GM18519 (cell line): ENCODE results near the gene PDCL3.

ENCODE experiments used
- ATAC-seq: cut with Tn5 transposase; IDR thresholded peaks from one replicate; pipeline ENCODE4 v1.9.1; 2021; ENCODE audit warnings: mild to moderate bottlenecking, moderate library complexity; ENCODE audit not compliant: unreplicated experiment, low FRiP score

PDCL3 gene

DNA sequence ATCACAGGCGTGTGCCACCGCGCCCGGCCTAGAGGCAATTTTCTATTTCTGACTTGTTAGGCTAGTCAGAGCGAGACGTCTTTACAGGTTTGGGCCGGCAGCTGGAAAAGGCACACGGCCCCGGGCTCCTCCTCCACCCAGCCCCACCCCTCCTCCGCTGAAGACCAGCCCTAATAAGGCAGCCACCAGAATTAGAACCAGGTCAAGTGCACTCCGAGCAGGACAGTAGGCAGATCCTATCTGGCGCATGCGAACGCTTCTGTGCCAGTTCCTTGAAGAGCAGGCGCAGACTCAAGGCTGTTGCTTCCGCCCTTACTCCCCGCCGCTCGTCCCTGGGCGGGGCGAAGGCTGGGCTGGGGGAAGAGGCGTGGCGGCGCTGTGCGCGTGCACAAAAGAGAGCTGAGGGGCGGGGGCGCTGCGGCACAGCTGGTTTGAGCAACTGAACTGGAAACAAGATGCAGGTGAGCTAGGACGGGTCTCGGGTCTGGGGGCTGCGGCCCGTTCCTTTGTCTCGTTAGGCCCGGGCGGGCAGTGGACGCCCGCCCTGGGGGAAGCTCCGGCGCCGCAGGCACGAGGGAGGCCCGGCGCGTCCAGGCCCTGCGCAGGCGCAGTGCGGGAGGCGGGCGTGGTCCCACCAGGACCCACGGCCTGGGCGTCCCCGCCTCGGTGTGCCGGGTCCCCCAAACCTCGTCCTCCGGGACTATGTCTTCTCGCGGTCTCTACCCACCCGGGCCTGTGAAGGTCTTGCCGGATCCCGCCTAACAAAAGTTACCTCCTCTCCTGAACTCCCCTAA is at the start of gene PDCL3:
PDCL3 (plus strand) TSS at position 381 of the 794 bp plus-strand sequence; CDS start at position 456, 75 bp downstream.
- ATAC-seq = peak; percentile 92

DNA sequence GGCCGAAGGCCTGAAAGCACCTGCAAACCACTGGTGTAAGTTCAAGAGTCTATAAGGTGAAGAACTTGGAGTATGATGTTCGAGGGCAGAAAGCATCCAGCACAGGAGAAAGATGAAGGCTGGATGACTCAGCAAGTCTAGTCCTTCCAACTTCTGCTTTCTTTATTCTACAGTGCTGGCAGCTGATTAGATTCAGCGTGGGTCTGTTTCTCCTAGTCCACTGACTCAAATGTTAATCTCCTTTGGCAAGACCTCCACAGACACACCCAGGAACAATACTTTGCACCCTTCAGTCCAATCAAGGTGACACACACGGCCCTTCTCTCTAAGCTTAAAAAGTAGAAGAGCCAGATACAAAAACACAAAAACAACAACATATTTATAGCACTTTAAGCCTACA is 49.1 kb upstream of the PDCL3 start:
- ATAC-seq = no peak

DNA sequence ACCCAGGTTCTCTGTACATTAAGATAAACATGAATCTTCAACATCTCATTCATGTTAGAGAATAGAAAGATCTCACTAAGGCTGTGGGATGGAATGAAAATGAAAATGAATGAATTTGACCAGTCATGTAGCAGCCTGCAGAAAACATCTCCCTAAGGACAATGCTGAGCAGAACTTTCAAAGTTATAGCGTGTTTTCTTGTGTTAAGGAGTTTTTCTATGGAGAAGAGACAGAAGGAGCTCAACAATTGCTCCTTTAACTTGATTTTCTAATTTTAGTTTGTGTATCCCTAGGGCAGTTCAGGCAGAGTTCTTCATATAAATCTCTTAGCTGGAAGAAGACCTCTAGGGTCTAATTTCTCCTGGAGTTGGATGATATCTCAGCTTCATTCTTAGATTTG is 45.2 kb upstream of the PDCL3 start:
- ATAC-seq = no peak

DNA sequence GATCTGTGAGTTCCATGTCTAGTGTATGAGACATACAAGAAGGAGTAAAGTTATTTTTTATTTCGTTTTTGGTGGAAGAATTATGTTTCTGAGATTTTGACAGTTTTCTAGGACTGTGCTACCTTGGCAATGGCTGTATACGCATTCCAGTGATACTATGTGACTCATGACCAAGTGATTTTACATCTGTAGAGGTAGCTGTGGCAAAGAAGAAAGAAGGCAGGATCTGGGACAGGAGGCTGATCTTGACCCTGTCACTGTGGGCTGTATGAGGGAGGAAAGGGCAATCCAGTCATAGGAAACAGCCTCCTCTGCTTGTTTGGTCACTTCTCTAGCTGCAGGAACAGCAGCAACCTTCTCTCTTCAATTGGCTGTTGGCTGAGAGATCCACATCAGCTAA is 44.0 kb upstream of the PDCL3 start:
- no peak for ATAC-seq

DNA sequence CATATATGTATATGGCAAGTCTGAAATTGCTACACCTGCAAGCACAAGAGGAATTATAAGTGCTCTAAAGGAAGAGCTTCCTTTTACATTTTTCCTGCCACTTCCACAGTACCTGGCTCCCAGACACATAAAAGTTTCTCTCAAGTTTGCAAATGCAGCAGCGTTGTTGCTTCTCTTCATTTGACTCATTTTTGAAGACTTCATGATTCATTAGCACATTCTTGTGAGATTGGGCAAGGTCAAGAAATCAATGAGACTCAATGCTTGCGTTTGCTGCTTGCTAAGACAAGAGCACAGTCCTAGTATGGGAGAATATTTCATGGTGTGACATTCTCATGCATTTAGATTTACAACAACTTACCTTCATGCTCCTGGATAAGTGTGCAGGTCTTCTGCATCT is 42.6 kb upstream of the PDCL3 start:
- ATAC-seq = no peak

DNA sequence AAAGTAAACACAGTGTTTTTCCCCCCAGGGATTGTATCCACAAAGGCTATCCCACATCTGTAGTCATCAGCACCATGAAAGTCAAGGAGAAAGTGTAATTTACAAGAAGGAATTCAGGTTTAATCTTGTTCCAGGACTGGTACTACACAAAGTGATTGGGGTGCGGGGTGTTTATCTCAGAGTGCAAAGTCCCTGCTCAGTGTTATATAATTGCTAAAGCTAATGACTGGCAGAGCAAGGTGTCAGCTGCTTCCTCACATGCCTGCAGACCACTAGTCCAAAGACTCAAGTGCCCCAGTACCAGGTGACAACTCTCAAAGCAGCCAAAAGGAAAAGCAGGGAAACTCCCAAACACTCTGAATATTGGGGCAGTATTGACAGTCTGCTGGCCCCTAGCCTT is 40.4 kb upstream of the PDCL3 start:
- no peak for ATAC-seq

DNA sequence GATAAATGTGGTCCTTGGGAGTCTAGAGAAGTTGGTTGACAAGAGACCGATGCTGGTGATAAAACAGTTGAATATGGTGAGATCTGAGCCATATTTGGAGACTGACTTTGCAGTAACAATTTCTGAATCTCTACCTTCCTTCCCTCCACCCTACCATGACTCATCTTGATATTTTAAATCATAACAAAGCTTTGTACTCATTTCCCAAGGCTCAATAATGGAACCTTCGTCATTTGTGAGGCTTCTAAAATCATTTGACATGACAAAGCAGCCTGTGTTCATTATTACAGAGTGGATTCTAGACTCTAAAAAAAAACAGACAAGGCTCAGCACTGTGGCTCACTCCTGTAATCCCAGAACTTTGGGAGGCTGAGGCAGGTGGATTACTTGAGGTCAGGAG is 38.5 kb upstream of the PDCL3 start:
- ATAC-seq = no peak

DNA sequence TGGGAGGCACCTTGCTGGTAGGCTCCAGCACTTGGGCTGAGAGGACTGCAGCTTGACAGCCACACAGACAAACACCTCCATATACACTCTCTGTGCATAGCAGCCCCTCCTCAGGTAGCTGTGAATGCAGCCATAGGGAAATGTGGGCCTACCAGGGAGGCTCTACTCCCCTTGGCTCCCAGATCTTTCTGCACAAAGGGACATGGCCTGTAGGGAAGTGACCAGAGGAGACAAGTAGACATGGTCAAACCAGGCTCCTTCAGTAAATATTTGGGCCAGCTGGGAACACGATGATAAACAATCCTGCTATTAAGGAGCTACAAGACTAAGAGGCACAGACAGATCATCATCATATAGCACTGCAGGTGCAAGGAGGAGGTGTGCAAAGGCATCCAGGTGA is 35.9 kb upstream of the PDCL3 start:
- ATAC-seq = no peak

DNA sequence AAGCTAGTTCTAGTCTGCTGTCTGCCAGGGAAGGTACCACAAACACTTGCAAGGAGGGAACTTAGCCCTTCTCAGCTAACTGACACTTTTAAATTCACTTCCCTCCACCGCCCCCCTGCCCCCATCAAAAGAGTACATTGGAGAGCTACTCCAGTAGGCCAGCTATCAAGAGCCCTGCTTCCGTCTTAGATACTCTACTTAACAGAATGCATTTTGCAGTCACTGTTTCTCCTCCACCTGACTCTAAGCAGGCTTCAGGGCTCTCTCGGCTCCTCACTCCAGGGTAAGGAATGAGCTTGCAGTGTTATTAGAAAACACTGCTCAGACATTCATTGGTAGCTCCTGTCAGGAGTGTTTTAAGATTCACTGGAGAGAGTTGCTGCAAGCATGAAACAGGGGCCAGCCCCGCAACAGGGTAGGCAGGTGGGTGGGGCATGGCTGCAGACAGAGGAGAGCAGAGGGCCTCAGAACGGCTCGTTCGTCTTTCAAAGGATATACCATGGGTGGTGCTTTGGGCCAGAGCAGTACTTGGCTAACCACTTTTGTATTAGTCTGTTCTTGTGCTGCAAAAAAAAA is 35.3 kb upstream of the PDCL3 start:
- no peak for ATAC-seq

DNA sequence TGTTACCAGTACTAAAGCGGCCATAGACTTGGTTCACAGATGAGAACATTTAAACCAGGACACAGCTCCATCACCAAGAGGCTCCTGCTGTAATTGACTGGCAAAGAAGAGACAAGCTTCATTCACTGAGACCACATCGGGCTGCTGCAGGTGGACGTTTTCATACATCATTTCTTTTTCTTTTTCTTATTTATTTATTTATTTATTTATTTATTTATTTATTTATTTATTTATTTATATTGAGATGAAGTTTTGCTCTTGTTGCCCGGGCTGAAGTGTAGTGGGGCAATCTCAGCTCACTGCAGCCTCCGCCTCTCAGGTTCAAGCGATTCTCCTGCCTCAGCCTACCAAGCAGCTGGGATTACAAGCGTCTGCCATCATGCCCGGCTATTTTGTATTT is 33.6 kb upstream of the PDCL3 start:
- ATAC-seq = no peak

DNA sequence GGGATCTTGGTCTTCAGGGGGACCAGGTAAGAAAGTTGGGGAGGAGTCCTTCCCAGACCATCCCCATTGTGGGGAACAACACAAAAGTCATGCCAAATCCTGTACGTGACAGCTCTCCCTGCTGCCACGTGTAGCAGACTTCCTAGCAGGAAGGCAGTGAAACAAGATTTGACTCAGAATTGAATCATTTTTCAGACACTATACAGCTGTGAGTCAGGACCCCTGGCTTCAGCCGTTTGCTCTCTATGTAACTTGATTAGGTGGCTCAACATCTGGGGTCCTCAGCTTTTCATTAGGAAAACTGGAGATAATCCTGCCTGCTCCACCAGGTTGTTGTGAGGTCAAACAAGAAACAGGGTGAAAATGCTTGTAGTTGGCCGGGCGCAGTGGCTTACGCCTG is 32.9 kb upstream of the PDCL3 start:
- ATAC-seq = no peak

DNA sequence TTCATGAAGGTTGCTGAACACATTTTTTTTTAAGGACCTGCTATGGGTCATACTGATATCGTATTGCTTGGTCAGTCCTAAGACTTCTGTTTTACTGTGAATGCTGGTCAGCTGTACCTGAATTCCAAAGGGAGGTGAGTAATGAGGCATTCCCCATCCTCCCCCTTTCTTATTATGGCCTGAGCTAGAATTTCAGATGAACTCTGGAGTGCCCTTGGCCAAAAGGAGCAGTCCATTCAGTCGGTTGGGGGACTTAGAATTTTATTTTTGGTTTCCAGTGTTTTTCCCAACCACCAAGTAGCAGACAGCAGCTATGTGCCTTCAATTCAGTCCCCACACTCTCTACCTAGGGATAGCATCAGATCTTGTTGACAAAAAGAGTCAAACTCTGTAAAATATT is 26.9 kb upstream of the PDCL3 start:
- no peak for ATAC-seq

DNA sequence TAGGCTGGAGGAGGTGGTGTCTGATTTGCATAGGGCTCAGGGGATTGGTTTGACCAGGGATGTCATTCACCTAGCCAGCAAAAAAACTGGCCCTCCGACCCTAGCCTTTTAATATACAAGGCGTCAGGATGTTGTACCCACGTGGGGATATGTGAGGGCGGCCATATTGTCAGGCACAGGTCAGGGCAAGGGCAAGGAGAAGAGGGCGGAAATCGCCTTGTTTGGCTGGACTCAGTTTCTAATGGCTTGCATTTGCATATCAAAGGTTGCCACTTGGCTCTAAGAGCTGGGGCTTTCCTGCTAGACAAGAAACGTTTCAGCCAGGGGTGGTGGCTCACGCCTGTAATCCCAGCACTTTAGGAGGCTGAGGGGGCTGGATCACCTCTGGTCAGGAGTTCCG is 24.9 kb upstream of the PDCL3 start:
- no peak for ATAC-seq

DNA sequence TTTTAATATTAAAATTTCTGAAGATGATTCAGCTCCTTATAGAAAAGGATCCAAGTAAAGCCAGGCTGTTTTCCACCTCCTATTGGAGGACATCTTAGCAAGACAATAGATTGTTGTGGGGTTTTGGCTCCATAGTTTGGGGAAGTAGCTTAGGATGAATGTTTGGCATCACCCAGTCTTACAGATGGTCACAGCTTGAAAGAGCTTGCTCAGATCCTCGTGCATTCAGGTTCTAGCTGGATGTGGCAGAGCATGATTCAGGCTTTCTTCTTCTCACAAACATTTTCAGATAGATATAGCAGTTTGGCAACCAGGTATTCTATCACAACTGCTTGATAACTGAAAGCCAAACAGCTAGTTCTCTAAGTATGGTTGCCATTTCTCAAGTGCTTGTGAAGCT is 23.6 kb upstream of the PDCL3 start:
- ATAC-seq = no peak

DNA sequence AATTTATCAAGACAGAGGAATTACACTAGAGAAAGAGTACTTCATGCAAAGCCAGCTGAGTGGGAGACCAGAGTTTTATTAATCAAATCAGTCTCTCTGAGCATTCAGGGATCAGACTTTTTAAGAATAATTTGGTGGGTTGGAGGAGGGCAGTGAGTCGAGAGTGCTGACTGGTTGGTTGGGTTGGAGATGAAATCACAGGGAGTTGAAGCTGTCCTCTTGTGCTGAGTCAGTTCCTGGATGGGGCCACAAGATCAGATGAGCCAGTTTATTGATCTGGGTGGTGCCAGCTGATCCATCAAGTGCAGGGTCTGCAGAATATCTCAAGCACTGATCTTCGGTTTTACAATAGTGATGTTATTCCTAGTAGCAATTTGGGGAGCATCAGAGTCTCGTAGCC is 21.4 kb upstream of the PDCL3 start:
- no peak for ATAC-seq

DNA sequence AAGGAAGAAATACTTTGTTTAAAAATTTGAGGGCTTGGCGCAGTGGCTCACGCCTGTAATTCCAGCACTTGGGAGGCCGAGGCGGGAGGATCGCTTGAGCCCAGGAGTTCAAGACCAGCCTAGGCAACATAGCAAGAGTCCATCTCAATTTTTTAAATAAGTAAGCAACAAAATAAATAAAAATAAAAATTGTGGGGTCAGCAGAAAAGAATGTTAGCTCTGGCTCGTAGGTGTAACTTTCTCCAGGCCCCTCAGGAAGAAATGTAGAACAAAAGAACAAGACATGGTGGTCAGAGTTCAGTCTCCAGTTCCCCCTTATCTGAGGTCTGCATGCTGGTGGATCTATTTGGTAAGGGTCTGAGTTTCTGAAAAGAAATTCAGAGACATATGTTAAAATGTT is 20.4 kb upstream of the PDCL3 start:
- no peak for ATAC-seq

DNA sequence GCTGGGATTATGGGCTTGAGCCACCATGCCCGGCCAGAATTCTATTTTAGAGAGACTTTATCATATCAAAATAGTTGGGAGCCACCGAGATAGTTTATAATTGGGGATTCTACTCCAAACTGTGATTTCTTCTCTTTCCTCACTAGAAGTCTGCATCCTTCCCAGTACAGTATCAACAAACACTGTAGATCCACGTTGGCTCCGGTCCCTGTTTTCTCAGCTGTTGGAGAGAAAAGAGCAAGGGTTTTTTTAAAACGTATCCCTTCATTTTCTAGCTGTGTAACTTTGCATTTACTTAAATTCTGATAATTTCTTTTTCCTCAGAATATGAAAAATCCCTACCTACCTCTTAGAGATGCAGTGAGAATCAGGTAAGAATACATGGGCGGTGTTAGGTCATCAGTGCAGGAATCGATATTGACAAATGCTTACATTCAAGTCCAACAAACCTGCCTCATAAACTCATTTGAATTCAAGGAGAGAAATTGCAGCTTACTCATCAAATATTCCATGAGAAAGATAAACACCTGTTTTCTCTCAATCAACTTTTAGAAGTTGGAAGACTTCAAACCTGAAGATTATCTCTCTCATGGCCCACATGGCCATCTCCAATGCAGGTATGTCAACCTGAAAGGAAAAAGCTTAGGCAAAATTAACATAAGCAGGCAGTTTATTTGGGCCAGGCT is 17.7 kb upstream of the PDCL3 start:
- no peak for ATAC-seq

DNA sequence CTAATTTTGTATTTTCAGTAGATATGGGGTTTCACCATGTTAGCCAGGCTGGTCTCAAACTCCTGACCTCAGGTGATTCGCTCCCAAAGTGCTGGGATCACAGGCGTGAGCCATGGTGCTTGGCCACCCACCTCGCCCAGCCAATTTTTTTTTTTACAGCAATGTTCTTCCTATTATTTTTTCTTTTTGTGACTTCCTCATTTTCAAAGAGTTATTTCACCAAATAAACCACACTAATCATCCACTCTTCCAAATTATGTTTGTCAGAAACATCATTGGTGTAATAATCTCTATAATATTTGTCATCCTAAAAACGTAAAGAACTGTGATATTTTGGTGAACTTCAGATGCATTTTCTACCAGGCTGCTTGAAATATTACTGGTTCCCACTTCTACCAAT is 16.3 kb upstream of the PDCL3 start:
- no peak for ATAC-seq

DNA sequence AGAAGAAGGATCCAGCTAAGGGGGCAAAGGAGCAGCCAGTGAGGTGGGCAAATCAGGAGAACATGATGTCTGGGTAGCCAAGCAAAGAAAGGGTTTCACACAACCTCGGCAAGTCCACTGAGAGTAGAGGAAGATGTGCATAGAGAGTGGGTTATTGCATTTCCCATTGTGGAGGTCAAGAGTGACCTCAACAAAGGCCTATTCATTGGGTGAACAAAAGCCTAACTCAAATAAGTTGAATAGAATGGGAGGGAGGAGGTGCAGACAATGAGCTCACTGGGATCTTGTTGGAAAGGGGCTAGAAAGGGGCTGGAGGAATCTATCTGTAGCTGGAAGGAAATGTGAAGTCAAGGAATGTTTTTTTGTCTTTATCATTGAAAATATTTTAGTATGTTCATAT is 14.0 kb upstream of the PDCL3 start:
- no peak for ATAC-seq

DNA sequence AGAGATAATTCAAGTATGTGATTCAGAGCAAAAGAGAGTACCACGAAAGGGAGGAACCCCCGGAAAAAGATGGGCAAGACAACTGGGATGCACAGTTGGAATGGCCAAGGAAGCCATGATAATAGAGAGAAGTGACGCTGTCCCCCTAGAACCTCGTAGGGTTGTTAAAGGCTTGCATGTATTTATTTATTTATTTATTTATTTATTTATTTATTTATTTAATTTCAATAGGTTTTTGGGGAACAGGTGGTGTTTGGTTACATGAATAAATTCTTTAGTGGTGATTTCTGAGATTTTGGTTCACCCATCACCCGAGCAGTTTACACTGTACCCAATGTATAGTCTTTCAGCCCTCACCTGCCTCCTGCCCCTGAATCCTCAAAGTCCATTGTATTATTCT is 11.5 kb upstream of the PDCL3 start:
- ATAC-seq = no peak

DNA sequence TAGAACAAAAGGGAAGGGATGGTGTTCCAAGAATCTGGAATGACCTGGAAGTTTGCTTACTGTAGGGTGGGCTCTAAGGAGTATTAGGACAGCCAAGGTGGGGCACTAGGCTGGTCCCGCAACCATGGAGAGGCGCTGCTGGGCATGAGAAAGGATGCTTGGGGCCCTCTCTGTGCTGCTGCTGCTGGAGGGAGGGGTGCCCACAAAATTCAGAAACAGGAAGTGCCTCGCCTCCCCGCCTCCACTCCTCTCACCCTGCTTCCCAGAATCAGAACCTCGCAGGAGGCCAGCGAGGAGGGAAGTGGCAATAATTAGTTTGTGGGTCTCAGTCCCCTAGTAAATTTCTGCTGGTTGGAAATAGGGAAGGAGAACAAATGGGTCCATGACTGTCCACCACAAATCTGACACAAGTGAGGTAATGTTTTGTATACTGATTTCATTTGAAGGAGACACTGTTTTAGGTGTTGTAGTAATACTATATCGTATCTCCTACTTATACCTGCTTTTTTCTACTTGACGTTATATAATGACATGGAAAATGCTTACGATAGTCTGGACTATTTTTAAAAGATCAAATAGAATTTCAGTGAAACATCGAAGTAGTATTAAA is 7.9 kb upstream of the PDCL3 start:
- ATAC-seq = no peak

DNA sequence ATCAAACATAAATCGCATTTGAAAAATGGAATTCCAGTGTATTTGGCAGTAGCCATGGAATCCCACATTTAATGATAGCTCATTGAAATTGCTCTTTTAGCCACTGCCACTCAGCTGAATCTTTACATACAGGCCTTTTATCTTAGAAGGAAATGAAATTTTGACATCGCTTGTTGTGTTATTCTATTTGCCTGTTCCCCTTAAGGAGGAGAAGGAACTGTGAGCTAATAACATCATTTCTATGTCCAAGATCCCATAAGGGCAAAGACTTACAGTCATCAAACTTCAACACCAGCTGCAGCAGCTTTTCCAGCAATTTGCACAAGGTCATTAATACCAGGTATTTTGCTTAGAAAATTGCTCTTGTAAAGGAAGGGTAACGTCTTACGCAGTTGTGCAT is 6.0 kb upstream of the PDCL3 start:
- ATAC-seq = no peak
